GM10266 (cell line): ENCODE measurements around the gene PRKAG3.
A peak's percentile ranks its signal among the peaks of the same experiment; 100 is the strongest.
"Not testable (repeated sequence)": the region's sequence is repeated elsewhere in the genome, so short reads cannot be mapped to it uniquely, and the experiment has no call there.

ENCODE experiments used
- DNase-seq: peaks from one replicate; pipeline ENCODE4 v3.0.0; 2012; ENCODE audit errors: extremely low spot score
- TF ChIP-seq, protein P1 (sequence below): IDR thresholded peaks from 2 replicates; pipeline ENCODE4 v1.5.1; 2012; ENCODE audit warnings: mild to moderate bottlenecking, low read depth; ENCODE audit not compliant: control insufficient read depth, insufficient read depth; ENCODE audit errors: missing control alignments

Gene PRKAG3

GRCh38 chr2:218852911-218853667 lies 21.5 kb upstream of the PRKAG3 start:
- TF ChIP-seq, protein P1, sequence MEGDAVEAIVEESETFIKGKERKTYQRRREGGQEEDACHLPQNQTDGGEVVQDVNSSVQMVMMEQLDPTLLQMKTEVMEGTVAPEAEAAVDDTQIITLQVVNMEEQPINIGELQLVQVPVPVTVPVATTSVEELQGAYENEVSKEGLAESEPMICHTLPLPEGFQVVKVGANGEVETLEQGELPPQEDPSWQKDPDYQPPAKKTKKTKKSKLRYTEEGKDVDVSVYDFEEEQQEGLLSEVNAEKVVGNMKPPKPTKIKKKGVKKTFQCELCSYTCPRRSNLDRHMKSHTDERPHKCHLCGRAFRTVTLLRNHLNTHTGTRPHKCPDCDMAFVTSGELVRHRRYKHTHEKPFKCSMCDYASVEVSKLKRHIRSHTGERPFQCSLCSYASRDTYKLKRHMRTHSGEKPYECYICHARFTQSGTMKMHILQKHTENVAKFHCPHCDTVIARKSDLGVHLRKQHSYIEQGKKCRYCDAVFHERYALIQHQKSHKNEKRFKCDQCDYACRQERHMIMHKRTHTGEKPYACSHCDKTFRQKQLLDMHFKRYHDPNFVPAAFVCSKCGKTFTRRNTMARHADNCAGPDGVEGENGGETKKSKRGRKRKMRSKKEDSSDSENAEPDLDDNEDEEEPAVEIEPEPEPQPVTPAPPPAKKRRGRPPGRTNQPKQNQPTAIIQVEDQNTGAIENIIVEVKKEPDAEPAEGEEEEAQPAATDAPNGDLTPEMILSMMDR: peak; percentile 90
- peak; percentile 74 for DNase-seq

DNA sequence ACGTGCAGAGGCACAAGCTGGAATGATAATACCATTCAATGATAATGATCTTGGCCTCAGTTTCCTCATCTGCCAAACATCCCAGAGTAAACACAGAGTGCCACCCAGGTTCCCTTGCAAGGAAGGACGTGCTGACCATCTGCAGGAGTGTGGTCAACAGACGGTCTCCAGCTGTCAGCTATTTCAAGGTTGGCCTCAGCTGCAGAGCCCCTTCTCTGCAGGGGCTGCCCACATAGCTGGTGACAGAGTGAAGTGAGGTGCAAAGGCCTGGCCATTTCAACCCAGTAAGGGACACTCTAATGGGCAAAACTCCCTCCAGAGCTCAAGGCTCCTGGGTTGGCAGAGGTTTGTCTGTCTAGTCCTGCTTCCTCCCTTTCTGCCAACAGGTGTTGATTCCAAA lies 19.7 kb upstream of the PRKAG3 start:
- no peak for DNase-seq
- TF ChIP-seq, protein P1: no peak

DNA sequence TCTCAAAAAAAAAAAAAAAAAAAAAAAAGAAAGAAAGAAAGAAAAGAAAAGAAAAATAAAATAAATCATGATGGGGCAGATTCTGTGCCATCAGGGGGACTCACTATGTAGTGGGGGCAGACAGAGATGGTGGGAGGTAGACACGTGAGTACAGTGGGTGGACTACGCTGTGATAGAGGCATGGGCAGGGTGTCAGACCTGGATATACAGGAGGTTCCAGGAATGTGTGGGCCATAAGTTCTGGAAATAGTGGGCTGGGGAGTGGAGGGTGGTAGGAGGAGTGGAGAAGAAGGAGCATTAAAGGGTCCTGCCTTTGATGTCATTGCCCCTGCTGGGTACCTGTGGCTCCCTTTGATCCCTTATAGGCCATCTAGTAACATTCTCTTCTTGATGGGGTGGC lies 19.2 kb upstream of the PRKAG3 start:
- TF ChIP-seq, protein P1: no peak
- DNase-seq: no peak

GRCh38 chr2:218849721-218850120 lies 18.1 kb upstream of the PRKAG3 start:
- TF ChIP-seq, protein P1: no peak
- no peak for DNase-seq

- not testable (repeated sequence) for DNase-seq
These were observed 15.4 kb upstream of the PRKAG3 start for GRCh38 chr2:218846963-218847362.

GRCh38 chr2:218844334-218844733 lies 12.7 kb upstream of the PRKAG3 start:
- DNase-seq: not testable (repeated sequence)

- TF ChIP-seq, protein P1: no peak
- DNase-seq: no peak
These were observed 8.3 kb upstream of the PRKAG3 start for GRCh38 chr2:218839888-218840287.

- TF ChIP-seq, protein P1: no peak
- no peak for DNase-seq
These were observed 7.8 kb upstream of the PRKAG3 start for GRCh38 chr2:218839430-218839829.
